22Rv1 (cell line): ENCODE measurements around the gene TENM4.
"Not testable (repeated sequence)": the region's sequence is repeated elsewhere in the genome, so short reads cannot be mapped to it uniquely, and the experiment has no call there.

ENCODE experiments used
- H3K27ac ChIP-seq: fragments of 450-650 bp; 2 replicates; pipeline ENCODE4 v1.5.1; 2017
- CTCF ChIP-seq: fragments of 450-650 bp; IDR thresholded peaks from 2 replicates; pipeline ENCODE4 v1.5.1; 2017; ENCODE audit warnings: mild to moderate bottlenecking
- ZFX ChIP-seq: fragments of 450-650 bp; IDR thresholded peaks from 2 replicates; pipeline ENCODE4 v1.6.1; 2017; ENCODE audit warnings: antibody characterized with exemption, borderline replicate concordance

TENM4 gene

GRCh38 chr11:78893996-78894395 is 546.8 kb downstream of the TENM4 start:
- no peak overlapping the region for H3K27ac ChIP-seq
- no peak for TF ChIP-seq ZFX
- TF ChIP-seq CTCF = no peak

- no peak for TF ChIP-seq CTCF
These were observed 551.1 kb downstream of the TENM4 start for GRCh38 chr11:78889698-78890097.

GRCh38 chr11:78886616-78887015 is 554.2 kb downstream of the TENM4 start:
- H3K27ac ChIP-seq = no peak overlapping the region
- TF ChIP-seq ZFX (no peak), CTCF (no peak)

More at GRCh38 chr11:78889698-78890097, 551.1 kb downstream of the TENM4 start:
- no peak overlapping the region for H3K27ac ChIP-seq

- TF ChIP-seq ZFX = no peak
- no peak for TF ChIP-seq CTCF
- no peak overlapping the region for H3K27ac ChIP-seq
These were observed 556.1 kb downstream of the TENM4 start for GRCh38 chr11:78884761-78885160.

GRCh38 chr11:78883506-78883905 is 557.3 kb downstream of the TENM4 start:
- TF ChIP-seq CTCF = no peak
- TF ChIP-seq ZFX = no peak
- no peak overlapping the region for H3K27ac ChIP-seq

GRCh38 chr11:78879094-78879980 is 561.5 kb downstream of the TENM4 start:
- not testable (repeated sequence) for H3K27ac ChIP-seq

GRCh38 chr11:78878631-78879030 is 562.2 kb downstream of the TENM4 start:
- TF ChIP-seq CTCF = no peak
- no peak for TF ChIP-seq ZFX
- H3K27ac ChIP-seq = no peak overlapping the region
